HG02884 (cell line): ENCODE measurements around the gene INPP4A.

Source experiments
- ATAC-seq: cut with Tn5 transposase; IDR thresholded peaks from one replicate; pipeline ENCODE4 v1.9.1; 2021; ENCODE audit warnings: mild to moderate bottlenecking, moderate library complexity; ENCODE audit not compliant: unreplicated experiment

Gene INPP4A

DNA sequence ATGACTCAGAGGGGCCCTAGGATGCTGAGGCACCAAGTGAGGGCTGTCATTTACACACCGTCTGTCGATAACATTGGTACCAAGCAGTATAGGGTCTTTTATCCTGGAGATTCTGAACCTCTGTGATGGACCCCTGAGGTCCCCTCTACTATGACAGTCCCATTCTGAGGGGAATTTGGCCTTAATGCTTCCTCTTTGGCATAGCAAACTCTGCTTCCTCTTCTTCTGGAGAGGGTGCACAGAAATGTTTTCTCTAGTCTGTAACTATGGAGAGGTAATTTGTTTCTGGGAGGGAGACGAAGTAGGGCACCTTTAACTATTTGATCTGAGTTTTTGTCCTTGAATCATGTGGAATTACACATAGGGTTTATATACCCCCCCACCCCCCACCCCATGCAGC lies 44.8 kb downstream of the INPP4A start:
- ATAC-seq: no peak

- no peak for ATAC-seq
These were observed 45.6 kb downstream of the INPP4A start for GRCh38 chr2:98489971-98490962.

GRCh38 chr2:98492441-98492840 lies 47.8 kb downstream of the INPP4A start:
- no peak for ATAC-seq

DNA sequence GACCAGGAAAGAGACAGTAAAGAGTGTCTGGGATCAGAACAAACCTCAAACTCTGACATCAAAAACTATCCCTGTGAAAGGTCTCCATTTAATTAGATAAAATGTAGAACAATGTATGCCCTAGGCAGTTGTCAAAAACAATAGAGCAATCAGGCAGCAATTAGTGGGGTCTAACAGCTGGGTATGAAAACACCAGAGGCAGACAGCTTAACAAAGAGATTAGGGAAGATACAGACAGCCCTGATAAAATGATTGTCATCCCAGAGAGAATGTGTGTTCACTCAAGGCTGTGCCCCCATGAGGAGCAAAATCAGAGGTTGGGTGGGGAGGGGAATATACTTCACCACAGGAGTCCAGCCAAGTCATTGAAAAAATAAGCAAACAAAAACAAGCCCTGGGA lies 50.0 kb downstream of the INPP4A start:
- no peak for ATAC-seq

DNA sequence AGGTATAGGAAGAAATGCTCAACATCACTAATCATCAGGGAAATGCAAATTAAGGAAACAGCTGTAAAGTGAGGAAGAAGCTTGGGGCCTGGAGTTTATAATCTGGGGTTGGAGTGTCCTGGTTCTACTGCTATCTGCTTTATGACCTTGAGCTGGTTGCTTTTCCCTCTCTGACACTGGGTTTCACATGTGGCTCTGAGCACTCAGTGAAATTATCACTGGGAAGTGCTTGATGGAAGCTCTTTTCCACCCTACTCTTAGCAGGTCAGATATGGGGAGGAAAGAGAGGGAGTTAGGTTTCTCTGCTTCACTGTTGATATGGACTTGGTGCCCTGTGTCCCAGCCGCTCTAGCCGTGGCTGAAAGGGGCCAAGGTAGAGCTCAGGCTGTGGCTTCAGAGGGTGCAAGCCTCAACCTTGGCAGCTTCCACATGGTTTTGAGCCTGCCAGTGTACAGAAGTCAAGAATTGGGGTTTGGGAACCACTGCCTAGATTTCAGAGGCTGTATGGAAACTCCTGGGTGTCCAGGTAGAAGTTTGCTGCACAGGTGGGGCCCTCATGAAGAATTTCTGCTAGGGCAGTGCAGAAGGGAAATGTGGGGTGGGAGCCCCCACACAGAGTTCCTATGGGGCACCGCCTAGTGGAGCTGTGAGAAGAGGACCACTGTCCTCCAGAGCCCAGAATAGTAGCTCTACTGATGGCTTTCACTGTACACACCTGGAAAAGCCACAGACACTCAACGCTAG lies 52.3 kb downstream of the INPP4A start:
- ATAC-seq: no peak

DNA sequence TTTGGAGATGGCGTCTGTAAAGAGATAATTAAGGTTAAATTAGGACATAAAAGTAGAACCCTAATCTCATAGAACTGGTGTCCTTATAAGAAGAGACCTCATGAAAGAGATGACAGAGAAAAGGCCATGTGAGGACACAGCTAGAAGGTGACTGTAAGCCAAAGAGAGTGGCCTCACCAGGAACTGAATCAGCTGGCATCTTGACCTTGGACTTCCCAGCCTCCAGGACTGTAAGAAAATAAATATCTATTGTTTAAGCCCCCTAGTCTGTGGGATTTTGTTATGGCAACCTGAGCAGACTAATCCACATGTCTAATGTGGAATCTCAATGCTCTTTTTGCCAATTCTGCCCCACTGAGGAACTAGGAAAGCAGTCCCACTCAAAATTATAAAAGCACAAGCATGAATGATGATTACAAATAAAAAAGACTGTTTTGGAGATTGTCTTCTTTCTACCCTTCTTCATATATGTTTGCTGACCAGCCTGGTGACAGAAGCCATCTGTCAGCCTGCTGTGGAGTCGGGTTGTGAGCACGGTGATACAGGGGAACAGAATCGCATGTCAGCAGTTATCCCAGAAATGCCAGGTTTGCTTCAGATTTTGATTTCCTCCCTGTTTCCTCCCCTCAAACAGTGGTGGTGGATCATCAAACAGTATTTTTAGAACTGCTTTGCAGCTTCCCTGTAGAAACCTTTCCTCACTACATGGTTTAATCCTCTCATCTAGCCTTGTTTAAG lies 54.2 kb downstream of the INPP4A start:
- no peak for ATAC-seq

DNA sequence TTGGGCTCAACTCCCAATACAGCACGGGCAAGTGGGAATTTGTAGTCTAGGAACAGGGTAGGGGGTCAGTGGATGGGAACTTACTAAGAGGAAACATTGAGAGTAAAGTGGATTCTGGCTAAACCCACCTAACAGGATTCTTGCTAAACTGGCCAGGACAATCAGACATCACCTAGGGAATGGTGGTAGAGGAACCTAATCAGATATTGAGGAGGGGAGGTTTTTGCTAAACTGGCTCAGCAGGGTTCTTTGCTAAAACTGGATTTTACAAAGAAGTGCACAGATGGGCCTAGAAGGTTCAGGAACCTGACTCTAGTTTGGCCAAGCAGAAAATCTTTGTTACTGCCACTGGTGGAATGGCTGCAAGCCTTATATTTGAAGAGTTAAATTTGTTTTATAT lies 55.9 kb downstream of the INPP4A start:
- no peak for ATAC-seq

DNA sequence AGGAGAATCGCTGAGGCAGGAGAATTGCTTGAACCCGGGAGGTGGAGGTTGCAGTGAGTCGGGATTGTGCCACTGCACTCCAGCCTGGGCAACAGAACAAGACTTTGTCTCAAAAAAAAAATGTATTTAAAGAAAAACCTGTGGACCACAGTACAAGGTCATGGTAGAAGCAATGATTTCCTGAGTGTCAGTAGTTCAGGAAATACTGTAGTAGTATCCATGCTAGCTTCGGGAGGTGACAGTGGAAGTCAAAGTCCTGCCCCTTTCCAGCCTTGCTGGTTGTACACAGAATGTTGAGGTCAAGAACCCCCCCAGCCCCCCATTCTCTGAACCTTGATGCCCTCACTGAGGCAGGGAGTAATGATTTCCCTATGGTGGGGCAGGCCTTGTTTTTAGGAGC lies 56.6 kb downstream of the INPP4A start:
- ATAC-seq: no peak

DNA sequence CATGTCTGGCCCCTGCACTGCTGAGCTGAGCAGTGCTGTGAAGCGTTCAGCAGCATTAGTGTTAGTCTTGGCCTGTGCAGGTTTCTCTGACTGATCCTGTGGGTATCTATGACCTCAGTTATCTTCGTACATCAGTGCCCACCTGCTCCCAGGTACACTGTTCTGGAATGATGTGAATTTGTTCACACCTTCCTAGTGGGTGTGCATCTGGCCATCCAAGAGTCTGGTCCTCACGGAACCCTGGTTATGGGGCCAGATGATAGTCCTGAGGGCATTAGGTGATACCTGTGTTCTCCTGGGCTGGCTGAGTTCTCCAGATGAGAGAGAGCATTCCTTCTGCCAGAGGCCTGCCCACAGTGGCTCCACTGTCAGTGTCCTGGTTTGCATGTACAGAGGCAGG lies 57.2 kb downstream of the INPP4A start:
- no peak for ATAC-seq

- ATAC-seq: no peak
These were observed 58.1 kb downstream of the INPP4A start for GRCh38 chr2:98502556-98503335.

DNA sequence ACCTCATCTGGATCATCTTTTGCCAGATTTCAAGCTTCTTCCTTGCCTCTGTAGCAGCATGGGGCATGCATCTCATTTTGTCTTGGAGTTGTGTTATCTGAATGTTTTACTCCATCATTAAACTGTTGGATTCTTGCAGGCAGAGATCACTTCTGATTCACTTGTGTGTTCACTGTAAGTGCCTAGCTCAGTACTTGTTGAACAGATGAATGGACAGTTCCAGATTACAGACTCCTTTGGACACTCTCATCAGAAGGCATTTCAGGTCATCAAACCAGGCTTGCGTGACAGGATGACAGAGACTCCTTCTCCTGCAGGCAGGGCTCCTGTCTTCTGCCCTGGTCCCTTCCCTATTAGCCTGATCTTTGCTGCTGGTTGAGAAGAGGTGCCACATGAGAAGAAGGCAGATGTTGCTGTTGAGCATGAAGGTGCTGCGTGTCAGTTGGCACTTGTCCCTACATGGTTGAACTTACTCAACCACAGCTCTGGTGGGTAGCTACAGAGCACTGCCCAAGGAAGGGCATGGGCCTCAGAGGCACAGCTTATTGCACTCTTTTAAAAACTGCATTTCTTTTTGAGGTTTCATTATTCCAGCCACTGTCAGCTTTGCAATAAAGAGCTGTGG lies 58.9 kb downstream of the INPP4A start:
- ATAC-seq: no peak

DNA sequence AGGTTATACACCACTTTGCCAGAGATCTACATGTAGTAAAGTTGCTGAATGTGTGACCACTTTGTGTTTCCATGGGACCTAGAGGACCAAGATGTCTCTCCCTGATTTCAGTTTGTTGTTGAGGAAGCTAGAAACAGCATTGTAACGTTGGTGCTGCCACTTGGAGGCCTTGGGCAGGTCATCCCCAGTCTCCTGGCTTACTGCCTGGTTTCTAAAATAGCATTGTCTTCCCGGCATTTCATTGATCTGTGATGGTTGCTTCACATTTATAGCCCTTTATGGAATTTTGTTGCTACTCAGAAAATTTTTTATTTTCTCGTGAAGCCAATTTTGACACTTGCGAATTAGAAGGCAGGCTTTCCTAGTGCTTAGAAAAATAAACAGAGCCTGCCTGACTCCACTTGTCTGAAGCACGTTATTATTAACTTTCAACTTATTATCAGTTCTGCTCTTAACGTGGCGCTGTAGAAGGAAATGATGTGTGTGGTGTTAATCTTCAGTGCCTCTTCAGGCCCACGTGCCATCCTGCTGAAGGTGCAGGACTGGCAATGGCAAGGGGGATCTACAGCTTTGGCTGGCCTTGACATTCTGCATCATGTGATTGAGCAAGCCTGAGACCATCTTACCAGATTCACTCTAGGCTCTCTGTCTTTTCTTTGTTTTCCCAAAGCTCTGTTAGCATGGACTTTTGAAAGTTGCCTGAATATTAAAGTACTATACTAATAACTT lies 59.9 kb downstream of the INPP4A start:
- ATAC-seq: no peak

DNA sequence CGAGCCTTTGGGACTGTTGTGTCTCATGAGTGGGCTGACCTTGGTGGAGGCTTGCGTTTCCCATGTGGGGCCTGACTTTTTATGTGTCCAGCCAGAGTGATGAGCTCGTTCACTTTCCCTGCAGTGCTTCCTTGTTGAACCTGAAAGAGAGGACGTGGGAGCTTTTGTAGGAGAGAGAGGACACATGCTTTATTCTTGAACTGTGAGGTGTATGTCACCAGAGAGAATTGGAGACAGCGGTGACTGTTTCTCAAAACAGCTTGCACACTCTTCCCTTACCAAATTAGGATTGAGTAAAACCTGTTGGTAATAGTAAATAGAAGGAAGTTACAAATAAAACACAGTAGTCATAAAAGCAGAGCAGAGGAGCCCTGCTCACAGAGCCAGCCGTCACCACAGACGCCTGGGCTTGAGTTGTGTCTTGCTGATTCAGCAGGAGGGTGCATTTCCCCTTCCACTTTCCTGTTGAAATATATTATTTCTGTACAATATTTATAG lies 60.7 kb downstream of the INPP4A start:
- ATAC-seq: no peak

GRCh38 chr2:98505971-98506664 lies 61.5 kb downstream of the INPP4A start:
- no peak for ATAC-seq

- no peak for ATAC-seq
These were observed 62.2 kb downstream of the INPP4A start for GRCh38 chr2:98506881-98507280.

DNA sequence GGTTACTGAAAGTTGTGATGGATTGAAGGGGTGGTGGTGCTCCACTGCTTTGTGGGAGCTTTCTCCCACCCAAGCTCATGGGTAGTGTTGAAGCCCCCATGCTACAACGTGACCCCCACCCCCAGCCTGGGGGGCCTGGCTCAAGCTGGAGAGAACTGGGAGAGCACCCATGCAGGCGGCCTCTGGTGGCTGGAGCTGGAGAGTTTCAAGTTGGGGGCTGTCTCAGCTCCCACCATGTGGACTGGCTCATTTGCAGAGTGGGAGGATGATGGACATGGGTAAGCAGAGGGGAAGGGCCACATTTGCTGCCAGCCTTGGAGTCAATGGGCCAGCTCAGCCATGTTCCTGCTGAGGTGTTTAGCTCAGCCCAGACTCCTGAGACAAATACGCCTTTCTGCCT lies 62.8 kb downstream of the INPP4A start:
- ATAC-seq: no peak

GRCh38 chr2:98507891-98508708 lies 63.4 kb downstream of the INPP4A start:
- no peak for ATAC-seq

- no peak for ATAC-seq
These were observed 64.0 kb downstream of the INPP4A start for GRCh38 chr2:98508709-98509066.
